GM18858 (cell line): Measurements from ENCODE around the gene MYH4.

Experiments used
- ATAC-seq: cut with Tn5 transposase; IDR thresholded peaks from one replicate; pipeline ENCODE4 v1.9.1; 2021; ENCODE audit not compliant: unreplicated experiment

Gene MYH4

GRCh38 chr17:10469459-10469858 lies at the start of gene MYH4:
Gene MYH4, minus strand, starts transcription at chr17:10469559. Its CDS starts 2,814 bp downstream, at chr17:10466745.
- ATAC-seq: no peak

GRCh38 chr17:10518271-10519037 lies 49.1 kb upstream of the MYH4 start, which contains the start of gene MYH1:
Gene MYH1, minus strand, starts transcription at chr17:10518542. Its CDS starts 1,900 bp downstream, at chr17:10516642.
- no peak for ATAC-seq

DNA sequence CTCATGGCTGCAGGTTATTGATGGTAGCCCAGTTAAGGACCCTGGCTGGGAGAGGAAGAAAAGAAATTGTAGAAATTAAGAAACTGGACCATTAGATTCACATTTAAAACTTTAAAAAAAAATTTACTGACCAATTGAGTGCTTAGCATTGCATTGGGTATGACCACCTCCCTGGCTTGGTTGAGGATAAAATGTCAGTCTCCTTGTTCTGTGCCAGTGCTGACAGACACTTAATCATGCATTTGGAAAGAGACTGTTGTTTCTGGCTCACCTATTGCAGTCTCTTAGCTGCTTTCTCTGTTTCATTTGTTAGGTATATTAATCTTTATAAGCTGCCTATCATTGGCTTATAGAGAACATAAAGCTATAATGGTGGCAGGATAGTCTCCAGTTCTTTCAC lies 47.3 kb upstream of the MYH4 start:
- ATAC-seq: no peak

GRCh38 chr17:10516065-10516464 lies 46.7 kb upstream of the MYH4 start:
- ATAC-seq: no peak

DNA sequence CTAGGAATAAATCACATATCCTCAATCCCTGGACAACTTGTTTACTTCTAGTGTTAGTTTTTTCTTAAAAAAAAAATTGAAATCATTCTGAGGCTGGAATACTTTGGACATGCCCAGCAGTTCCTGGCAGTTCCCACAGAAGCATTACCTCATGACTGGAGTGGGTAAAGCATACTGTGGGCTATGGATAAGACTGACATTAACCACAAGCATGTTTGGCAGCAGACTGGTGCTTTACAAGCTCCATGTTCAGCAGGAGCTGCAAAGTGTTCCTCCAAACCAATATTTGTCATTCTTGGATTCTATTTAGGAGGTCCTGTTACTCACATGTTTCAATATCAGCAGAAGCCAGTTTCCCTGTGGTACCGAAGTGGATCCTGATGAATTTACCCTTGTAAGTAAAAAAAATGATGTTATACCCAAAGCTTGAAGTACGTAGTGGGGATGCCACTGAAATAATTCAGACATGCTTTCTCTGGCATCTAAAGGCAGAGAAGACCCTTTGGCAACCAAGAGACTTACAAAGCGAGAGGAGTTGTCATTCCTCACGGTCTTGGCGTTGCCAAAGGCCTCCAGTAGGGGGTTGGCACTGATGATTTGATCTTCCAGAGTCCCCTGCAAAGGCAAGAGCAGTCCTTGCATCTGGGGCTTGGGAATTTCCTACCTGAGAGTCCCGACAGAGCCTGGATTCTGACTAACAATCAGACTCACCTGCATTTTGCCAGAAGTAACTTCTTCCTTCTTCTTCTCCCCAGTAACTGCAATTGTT lies 44.1 kb upstream of the MYH4 start:
- ATAC-seq: no peak

- ATAC-seq: no peak
Measured at GRCh38 chr17:10512856-10513255, 43.5 kb upstream of the MYH4 start.

DNA sequence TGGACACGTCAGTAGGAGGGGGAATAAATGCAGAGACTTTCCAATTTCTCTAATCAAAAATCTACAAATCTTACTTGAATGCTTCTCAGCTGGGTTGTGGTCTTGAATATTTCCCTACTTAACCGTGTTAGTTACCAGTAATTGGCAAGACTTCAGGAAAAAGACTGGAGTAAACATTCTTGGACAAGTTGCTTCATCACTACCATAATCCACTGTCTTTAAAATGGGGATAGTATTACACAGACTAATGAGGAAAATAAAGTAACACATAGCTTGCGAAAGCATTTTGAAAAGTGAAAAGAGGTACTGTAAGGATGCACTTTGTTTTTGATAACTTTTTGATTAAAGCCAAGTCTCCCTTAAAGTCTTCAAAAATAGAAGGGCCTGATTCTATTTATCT lies 30.6 kb upstream of the MYH4 start:
- no peak for ATAC-seq

DNA sequence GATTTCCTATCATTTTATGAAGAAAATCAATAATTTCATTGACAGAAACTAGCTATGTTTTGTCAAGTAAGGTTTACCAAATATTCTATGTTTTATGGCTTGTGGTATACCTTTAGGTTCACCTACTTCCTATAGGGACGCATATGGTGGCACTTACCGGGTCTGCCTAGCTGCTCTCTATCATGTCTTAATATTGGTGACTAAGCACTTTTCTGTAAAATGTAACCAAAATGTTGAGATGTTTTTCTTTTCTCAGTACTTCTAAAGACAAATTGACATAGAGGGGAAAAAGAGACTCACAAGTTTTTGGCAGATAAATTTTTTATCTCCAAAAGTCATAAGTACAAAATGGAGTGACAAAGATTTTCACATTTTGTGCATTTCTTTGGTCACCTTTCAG lies 22.6 kb upstream of the MYH4 start:
- no peak for ATAC-seq

DNA sequence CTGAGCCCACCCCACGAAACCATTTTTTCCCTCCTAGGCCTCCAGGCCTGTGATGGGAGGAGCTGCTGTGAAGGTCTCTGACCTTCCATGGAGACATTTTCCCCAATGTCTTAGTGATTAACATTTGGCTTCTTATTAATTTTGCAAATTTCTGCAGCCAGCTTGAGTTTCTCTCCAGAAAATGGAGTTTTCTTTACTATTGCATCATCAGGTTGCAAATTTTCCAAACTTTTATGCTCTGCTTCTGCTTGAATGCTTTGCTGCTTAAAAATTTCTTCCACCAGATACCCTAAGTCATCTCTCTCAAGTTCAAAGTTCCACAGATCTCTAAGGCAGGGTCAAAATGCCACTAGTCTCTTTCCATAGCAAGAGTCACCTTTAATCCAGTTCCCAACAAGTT lies 12.9 kb upstream of the MYH4 start:
- no peak for ATAC-seq

DNA sequence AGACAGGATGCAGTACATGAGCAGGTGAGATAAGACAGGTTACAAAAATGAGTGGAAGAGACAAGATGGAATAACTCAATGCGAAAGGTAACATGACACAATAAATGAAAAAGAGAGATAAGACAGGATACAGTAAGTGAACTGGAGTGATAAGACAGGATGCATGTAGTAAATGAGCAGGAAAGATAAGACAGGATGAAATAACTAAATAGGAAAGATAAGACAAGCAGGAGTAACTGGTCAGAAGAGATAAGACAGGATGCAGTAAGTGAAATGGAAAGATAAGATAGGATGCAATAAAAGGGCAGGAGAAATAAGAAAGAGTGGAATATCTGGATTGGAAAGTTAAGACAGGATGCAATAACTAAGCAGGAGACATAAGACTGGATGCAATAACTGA lies 8.3 kb upstream of the MYH4 start:
- no peak for ATAC-seq

DNA sequence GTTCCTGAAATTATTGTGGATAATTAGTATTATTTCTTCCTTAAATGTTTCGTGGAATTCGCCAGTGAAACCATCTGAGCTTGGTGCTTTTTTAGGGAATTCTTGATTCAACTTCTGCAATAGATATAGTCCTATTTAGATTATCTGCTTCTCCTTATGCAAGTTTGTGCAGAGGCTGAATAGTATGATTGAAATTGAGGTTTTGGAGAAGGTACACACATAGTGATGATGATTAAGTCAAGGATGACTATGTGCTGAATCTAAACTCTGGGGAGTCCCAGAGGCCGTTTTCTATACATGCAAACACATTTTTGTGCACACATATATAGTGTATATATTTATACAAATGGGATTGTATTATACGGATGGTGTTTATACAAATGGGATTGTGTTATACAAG lies 5.2 kb upstream of the MYH4 start:
- no peak for ATAC-seq

- no peak for ATAC-seq
Measured at GRCh38 chr17:10471858-10472257, 2.5 kb upstream of the MYH4 start.

DNA sequence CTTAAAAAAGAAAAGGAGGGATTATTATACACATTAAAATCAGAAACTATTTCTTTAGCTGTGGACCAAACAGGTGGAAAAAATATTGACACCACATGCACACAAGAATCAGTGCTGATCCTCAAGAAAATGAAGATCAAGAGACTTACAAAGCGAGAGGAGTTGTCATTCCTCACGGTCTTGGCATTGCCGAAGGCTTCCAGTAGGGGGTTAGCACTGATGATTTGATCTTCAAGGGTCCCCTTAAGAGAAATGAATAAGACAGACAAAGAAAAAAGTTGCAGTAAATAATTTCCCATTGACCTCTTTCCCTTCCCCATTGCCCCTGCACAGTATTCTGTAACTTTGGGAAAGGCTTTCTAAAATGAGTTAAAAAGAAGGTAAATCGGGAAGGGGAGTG lies 6.0 kb downstream of the MYH4 start:
- no peak for ATAC-seq

DNA sequence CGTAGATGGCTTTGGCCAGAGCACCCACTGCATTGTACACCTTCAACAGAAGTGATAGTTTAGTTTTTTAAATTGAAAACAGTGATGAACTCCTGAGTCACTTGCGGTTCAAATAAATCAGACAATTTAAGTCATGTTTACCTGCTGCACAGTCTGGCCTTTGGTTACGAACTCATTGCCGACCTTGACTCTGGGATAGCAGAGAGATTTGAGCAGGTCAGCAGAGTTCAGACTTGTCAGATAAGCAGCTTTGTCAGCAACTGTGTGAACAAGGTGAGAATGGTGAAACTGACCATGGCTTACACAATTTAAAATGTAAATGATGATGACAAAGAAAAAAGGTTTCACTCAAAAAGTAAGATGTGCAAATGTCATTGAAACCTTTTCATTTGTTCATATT lies 9.3 kb downstream of the MYH4 start:
- ATAC-seq: no peak

GRCh38 chr17:10458701-10459100 lies 10.7 kb downstream of the MYH4 start:
- no peak for ATAC-seq

- no peak for ATAC-seq
Measured at GRCh38 chr17:10457952-10458351, 11.4 kb downstream of the MYH4 start.

DNA sequence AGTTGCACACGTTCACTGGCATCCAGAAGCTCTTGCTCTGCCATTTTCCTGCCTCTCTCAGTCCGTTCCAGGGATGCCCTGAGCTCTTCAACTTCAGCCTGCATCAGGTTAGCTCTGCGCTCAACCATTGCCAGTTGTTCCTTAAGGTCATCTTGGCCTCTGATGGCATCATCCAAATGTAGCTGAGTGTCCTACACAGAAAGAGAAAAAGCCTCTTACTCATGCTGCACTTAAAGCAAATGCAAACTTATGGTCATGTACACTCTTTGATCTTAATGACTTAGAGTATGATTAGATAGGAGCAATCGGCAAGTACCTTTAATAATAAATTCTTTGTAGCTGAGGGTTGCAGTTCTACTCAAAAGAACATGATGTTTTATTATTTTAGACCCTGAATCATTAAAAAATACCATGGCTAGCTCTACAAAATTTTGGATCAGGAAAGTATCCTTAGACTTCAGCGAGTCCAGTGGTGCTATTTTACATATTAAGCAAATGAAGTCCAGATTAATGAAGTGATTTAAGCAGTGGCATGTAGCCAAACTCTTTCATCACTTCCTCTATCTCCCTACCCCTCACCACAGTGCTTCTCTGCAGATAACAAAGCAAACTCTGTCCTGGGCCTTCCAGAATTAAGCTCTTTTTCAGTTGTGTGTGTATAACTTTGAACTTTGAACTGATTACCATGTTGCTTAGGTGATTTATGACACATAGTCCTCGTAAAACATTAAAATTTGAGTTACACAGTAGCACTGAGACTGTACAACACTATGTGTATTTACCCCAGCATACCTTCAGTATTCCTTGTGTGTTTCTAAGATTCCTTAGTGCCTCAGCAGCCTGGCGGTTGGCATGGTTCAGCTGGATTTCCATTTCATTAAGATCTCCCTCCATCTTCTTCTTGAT lies 22.1 kb downstream of the MYH4 start:
- no peak for ATAC-seq

- ATAC-seq: no peak
Measured at GRCh38 chr17:10439816-10440215, 29.5 kb downstream of the MYH4 start.

DNA sequence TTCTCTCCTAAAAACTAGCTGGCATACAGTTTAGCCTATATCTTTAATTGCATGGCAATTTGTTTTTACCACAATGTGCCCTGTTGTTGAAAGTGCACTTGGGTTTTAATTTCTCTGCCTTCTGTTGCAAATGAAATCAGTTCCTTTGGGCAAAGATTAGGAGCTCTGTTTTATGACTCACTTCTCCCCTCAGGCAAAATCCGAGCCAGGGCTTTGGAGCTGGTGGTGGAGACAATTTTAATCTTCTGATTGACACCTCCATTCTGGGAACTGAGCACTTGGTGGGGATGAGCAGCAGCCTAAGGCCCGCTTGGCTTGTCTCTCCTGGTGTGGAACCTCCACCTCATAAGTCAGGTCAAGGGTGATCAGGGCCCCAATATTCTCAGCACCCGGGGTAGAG lies 34.3 kb downstream of the MYH4 start:
- no peak for ATAC-seq

DNA sequence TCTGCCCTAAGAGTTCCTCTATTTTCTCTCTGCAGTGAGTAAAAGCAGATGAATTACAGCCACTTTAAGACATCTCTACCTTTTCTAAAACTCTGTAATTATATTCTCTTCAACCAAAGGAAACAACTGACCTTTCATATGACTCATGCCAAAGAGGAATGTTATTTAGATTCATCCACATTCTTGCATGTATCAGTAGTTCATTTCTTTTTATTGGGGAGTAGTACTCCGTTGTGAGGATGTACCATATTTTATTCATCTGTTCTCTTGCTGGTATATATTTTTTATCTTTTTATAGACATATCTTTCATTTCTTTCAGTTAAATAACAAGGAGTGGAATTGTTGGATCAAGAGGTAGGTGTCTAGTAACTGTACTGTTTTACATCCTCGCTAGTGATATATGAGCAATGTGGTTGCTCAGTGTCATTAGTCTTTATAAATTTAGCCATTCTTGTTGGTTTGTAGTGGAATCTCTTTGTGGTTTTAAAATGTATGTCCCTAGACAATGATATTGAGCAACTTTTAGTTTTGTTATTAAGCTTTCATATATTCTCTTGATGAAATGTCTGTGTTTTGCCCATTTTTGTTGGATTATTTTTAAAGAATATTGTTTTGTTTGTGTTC lies 39.8 kb downstream of the MYH4 start:
- ATAC-seq: no peak

DNA sequence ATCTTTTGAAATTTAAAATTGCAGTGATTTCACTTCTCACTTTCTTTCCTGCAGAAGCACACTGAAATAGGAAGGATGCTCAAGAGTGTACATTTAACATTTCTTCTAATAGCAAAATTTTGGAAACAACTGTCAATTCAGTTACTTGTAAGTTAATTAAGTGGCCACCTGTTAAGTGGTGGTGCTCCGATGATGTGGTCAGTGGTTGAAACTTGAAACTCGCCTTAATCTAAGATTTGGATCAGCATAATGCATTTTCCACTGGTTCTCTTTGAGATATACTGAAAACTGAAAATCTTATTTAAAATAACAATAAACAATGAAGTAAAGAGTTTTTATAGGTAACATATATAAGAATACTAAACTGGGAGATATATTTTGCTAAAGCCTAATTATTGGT lies 40.6 kb downstream of the MYH4 start:
- no peak for ATAC-seq
